ENCODE data around the gene ADRM1. TPM values are rescaled to one million over a fixed set of nuclear protein-coding genes. Genes with fewer than 3 reads are reported as not detected.

ADRM1 gene
- total and polyA plus RNA-seq, 5 donors from 2014 or later = 67.9 to 117 (median 101) TPM

DNA sequence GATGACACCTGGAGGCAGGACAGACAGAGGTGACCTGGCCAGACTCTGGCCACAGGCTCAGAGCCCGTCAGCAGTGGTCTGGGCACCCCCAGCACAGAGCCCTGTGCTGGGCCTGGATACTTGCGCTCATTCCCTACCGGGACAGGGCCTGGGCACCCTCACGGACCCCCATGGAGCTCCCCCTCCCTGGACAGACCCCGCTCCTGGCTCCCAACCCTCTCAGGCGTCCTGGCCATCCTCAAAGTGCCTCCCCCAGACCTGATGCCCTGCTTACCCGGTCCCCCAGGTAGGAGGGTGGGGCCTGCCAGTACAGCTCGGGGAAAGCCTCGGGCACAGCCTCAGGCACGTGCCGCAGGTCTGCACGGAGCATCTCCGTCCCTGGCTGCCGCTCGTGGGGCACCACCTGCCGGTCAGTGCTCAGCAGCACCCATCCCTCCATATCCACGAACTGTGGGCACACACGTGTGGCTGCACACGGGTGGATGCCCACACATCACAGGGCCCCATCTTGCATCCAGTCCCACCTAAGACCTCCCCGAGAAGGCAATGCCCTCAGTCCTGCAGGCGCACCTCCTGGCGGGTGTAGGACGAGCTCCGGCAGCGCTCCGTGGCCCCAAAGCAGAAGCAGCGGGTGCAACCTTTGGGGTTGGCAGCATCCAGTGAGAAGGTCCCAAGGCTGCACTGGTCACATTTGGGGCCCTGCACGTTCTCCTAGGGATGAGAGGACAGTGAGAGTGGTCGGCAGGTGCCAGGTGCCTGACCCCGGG is 24.3 kb downstream of the ADRM1 start:
- H3K9me3 ChIP-seq (ENCODE audit: control insufficient read depth in 2 of 2, low read length in 2 of 2) = no peaks in the 10 kb centered on the region
- Mint-ChIP-seq H3K4me3 (no peak overlapping the region), H3K27me3 (peaks cover 4% of the 10 kb centered on the region), H3K27ac (no peak overlapping the region), H3K4me1 (no peaks in the 10 kb centered on the region), H3K9me3 (no peaks in the 10 kb centered on the region), H3K36me3 (no peaks in the 10 kb centered on the region)
- no peak overlapping the region for H3K4me3 ChIP-seq (ENCODE audit: low read depth, low read length)
- DNase-seq = no peak
- H3K27me3 ChIP-seq (ENCODE audit: control insufficient read depth, insufficient read depth, low read length) = no peaks in the 10 kb centered on the region
- ATAC-seq (ENCODE audit: low read depth in 2 of 2) = no peak
- H3K36me3 ChIP-seq (ENCODE audit: control insufficient read depth, insufficient read depth, low read length) = no peaks in the 10 kb centered on the region
- no peaks in the 10 kb centered on the region for H3K4me1 ChIP-seq (ENCODE audit: control insufficient read depth, insufficient read depth, low read length, poor library complexity, severe bottlenecking)
- H3K27ac ChIP-seq (ENCODE audit: insufficient read depth, low read length, poor library complexity, severe bottlenecking) = no peak overlapping the region

DNA sequence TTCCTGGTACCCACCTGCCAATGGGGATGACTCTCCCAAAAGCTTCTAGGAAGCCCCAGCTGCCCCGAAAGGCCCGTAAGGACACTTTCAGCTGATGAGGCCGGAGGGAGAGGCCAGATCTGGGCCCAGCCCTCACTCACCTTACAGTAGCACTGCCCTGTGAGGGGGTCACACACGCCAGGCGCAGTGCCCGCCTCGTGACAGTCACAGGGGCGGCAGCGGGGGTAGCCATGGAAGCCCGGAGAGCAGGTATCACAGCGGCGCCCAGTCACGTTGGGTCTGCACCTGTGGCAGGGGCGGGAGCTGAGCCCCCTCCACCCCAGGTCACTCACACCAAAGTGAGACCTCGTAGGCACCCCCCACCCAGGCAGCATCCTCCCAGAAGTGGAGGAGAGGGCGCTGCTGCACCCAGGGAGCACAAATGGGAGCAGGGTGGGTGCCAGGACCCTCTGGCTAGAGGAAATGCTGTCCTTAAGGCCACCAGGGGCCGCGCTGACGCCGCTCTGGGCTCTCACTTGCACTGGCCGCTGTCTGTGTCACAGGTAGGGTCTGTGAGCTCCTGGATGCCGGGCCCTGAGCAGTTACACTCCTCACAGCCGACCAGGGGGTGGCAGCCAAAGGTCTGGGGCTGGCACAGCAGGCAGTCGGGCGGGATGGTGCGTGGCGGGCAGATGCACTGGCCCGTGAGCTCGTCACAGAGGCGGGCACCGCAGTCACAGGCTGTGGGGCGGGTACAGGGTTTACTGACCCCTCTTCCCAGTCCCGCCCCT is 25.1 kb downstream of the ADRM1 start:
- DNase-seq = no peak
- H3K4me3 ChIP-seq (ENCODE audit: low read depth, low read length) = no peak overlapping the region
- H3K4me1 ChIP-seq (ENCODE audit: control insufficient read depth, insufficient read depth, low read length, poor library complexity, severe bottlenecking) = no peaks in the 10 kb centered on the region
- no peak for ATAC-seq (ENCODE audit: low read depth in 2 of 2)
- Mint-ChIP-seq H3K36me3 (no peaks in the 10 kb centered on the region), H3K4me3 (no peak overlapping the region), H3K9me3 (no peaks in the 10 kb centered on the region), H3K27me3 (peaks cover 3% of the 10 kb centered on the region), H3K4me1 (no peaks in the 10 kb centered on the region), H3K27ac (no peak overlapping the region)
- H3K9me3 ChIP-seq (ENCODE audit: control insufficient read depth in 2 of 2, low read length in 2 of 2) = no peaks in the 10 kb centered on the region
- no peaks in the 10 kb centered on the region for H3K36me3 ChIP-seq (ENCODE audit: control insufficient read depth, insufficient read depth, low read length)
- H3K27ac ChIP-seq (ENCODE audit: insufficient read depth, low read length, poor library complexity, severe bottlenecking) = no peak overlapping the region
- no peaks in the 10 kb centered on the region for H3K27me3 ChIP-seq (ENCODE audit: control insufficient read depth, insufficient read depth, low read length)

DNA sequence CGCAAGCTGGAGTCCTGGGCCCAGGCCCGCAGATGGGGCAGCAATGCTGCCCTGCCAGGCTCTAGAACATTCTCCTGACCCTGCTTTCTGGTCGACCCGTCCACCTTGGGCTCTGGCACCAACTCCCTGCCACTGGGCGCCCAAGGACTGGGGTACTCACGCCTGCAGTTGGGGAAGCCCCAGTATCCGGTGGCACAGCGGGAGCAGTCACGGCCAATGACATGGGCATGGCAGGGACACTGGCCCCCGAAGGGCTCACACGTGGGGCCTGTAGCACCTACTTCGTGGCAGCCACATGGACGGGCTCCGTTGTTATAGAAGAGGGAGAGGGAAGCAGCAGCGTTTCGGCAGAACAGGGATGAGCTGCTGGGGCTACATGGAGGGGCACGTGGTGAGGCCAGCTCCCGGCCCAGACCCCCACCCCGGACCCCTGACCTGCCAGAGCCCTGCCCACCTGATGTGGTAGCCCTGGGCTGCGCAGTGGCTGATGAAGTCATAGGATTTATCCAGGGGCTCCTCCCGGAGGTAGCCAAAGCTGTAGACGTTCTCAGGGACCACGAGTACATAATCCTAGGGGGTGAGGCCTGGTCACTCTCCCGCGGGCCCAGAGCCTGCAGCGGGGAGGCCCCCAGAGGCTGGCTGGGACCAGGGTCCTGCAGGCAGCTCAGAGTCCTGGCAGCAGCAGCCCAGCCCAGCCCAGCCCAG is 26.0 kb downstream of the ADRM1 start:
- no peak overlapping the region for H3K4me3 Mint-ChIP-seq
- H3K9me3 ChIP-seq (ENCODE audit: control insufficient read depth in 2 of 2, low read length in 2 of 2) = no peaks in the 10 kb centered on the region

DNA sequence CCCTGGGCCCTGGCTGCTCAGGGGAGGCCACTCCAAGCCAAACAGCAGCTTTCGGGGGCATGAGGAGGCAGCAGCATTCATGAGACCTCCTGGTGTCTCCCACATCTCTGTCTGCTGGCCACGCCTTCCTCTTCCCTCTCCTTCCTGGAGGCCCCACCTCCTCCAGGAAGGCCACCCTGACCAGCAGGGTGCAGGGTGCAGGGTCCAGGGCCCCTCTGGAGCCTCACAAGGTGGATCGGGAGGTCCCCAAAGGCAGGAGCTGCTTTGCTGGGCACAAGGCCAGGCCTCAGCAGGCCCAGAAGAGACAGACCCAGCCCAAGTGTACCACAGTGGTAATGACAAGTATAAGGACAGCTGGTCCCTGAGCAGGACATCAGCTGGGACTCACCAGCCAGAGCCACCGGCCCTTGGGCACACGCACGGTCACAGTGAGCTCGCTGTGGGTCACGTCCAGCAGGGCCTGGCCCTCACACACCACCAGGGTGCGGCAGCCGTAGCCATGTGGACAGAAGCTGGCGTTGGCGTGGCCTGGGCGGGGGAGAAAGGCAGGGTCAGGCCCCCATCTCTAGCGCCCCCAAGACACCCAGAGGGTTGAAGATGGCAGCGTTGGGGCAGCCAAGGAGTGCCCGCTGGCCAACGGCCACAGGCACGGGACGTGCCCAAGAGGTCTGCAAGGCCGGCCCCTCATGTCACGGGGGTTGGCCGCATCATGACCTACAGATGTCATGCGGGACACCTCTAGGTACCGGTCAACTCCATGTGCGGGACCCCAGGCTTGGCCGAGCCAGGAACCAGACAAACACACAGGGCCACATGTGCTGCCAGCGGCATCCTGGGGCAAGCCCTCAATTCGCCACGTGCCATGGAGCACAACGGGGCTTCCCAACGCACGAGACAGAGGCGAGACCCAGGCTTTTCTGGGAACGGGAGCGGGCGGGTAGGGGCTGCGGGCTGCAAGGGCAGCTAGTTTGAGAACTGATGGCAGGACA is 26.9 kb downstream of the ADRM1 start:
- H3K4me1 ChIP-seq (ENCODE audit: control insufficient read depth, insufficient read depth, low read length, poor library complexity, severe bottlenecking) = no peaks in the 10 kb centered on the region
- no peaks in the 10 kb centered on the region for H3K27me3 ChIP-seq (ENCODE audit: control insufficient read depth, insufficient read depth, low read length)
- Mint-ChIP-seq H3K4me1 (no peaks in the 10 kb centered on the region), H3K4me3 (no peak overlapping the region), H3K9me3 (no peaks in the 10 kb centered on the region), H3K27ac (no peak overlapping the region), H3K36me3 (no peaks in the 10 kb centered on the region), H3K27me3 (no peaks in the 10 kb centered on the region)
- no peaks in the 10 kb centered on the region for H3K9me3 ChIP-seq (ENCODE audit: control insufficient read depth in 2 of 2, low read length in 2 of 2)
- DNase-seq (no peak), ATAC-seq (ENCODE audit: low read depth in 2 of 2) (no peak)
- H3K4me3 ChIP-seq (ENCODE audit: low read depth, low read length) = no peak overlapping the region
- no peaks in the 10 kb centered on the region for H3K36me3 ChIP-seq (ENCODE audit: control insufficient read depth, insufficient read depth, low read length)
- no peak overlapping the region for H3K27ac ChIP-seq (ENCODE audit: insufficient read depth, low read length, poor library complexity, severe bottlenecking)

More for the DNA sequence above, 26.0 kb downstream of the ADRM1 start:
- Histone ChIP-seq H3K36me3 (ENCODE audit: control insufficient read depth, insufficient read depth, low read length) (no peaks in the 10 kb centered on the region), H3K4me3 (ENCODE audit: low read depth, low read length) (no peak overlapping the region), H3K27me3 (ENCODE audit: control insufficient read depth, insufficient read depth, low read length) (no peaks in the 10 kb centered on the region), H3K27ac (ENCODE audit: insufficient read depth, low read length, poor library complexity, severe bottlenecking) (no peak overlapping the region), H3K4me1 (ENCODE audit: control insufficient read depth, insufficient read depth, low read length, poor library complexity, severe bottlenecking) (no peaks in the 10 kb centered on the region)
- H3K27ac Mint-ChIP-seq = no peak overlapping the region
- no peaks in the 10 kb centered on the region for H3K9me3 Mint-ChIP-seq
- ATAC-seq (ENCODE audit: low read depth in 2 of 2) (no peak), DNase-seq (no peak)
- H3K36me3 Mint-ChIP-seq = no peaks in the 10 kb centered on the region
- no peaks in the 10 kb centered on the region for H3K4me1 Mint-ChIP-seq
- no peaks in the 10 kb centered on the region for H3K27me3 Mint-ChIP-seq

DNA sequence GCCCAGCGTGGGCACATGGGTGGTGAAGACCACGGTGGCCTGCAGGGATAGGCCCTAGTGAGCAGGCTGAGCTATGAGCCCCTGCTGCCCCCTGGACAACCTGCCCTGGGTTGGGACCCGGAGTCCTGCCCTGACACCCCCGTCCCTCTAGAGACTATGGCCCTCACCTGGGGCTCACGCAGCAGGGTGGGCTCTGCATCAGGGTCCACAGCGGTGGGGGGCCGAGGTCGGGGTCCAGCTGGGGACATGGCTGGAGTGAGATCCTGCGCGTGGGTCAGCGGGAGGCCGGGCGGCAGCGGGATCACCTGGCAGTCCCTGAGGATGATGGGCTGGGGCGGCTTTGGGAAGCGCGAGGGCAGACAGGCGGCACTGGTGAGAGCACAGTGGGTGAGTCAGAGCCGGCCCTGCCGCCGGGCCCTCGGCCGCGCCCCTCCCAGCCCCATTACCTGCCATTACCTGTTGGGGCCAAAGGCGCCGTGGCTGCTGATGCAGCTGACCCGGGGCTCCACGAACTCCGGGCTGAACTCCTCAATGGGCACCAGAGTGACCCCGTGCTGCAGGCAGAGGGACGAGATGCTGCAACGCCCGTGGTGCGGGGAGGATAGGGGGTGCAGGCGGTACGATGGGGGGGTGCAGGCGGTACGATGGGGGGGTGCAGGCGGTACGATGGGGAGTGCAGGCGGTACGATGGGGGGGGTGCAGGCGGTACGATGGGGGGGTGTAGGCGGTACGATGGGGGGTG is 27.9 kb downstream of the ADRM1 start:
- Mint-ChIP-seq H3K4me1 (no peaks in the 10 kb centered on the region), H3K36me3 (no peaks in the 10 kb centered on the region), H3K27ac (no peak overlapping the region), H3K9me3 (no peaks in the 10 kb centered on the region), H3K27me3 (no peaks in the 10 kb centered on the region), H3K4me3 (no peak overlapping the region)
- no peaks in the 10 kb centered on the region for H3K9me3 ChIP-seq (ENCODE audit: control insufficient read depth in 2 of 2, low read length in 2 of 2)
- H3K27me3 ChIP-seq (ENCODE audit: control insufficient read depth, insufficient read depth, low read length) = no peaks in the 10 kb centered on the region
- H3K36me3 ChIP-seq (ENCODE audit: control insufficient read depth, insufficient read depth, low read length) = no peaks in the 10 kb centered on the region
- DNase-seq = no peak
- ATAC-seq (ENCODE audit: low read depth in 2 of 2) = no peak
- no peaks in the 10 kb centered on the region for H3K4me1 ChIP-seq (ENCODE audit: control insufficient read depth, insufficient read depth, low read length, poor library complexity, severe bottlenecking)
- no peak overlapping the region for H3K27ac ChIP-seq (ENCODE audit: insufficient read depth, low read length, poor library complexity, severe bottlenecking)
- no peak overlapping the region for H3K4me3 ChIP-seq (ENCODE audit: low read depth, low read length)

DNA sequence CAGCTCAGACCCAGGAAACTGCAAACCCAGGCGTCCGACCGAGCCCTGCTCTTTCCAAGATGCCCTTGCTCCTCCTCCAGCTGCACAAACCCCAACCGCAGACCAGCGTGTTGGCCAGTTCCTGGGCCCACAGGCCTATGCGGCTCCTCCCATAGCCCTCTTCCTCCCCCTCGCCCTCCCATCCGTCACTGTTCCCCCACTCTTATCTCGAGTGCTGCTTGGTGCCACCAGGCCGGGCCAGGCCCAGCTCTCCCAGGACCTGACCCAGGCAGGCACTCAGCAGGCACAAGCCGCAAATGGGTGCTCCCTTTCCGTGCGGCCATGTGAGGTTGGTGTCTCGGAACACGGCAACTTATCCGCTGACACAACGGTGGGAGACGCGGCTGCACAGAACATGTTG is 28.6 kb downstream of the ADRM1 start:
- no peak overlapping the region for H3K27ac ChIP-seq (ENCODE audit: insufficient read depth, low read length, poor library complexity, severe bottlenecking)
- no peaks in the 10 kb centered on the region for H3K9me3 Mint-ChIP-seq

More for the DNA sequence above, 28.6 kb downstream of the ADRM1 start:
- Histone ChIP-seq H3K36me3 (ENCODE audit: control insufficient read depth, insufficient read depth, low read length) (no peaks in the 10 kb centered on the region), H3K4me1 (ENCODE audit: control insufficient read depth, insufficient read depth, low read length, poor library complexity, severe bottlenecking) (no peaks in the 10 kb centered on the region), H3K27me3 (ENCODE audit: control insufficient read depth, insufficient read depth, low read length) (no peaks in the 10 kb centered on the region), H3K9me3 (ENCODE audit: control insufficient read depth in 2 of 2, low read length in 2 of 2) (no peaks in the 10 kb centered on the region), H3K4me3 (ENCODE audit: low read depth, low read length) (no peak overlapping the region)
- Mint-ChIP-seq H3K4me3 (no peak overlapping the region), H3K36me3 (no peaks in the 10 kb centered on the region), H3K27ac (no peak overlapping the region), H3K4me1 (no peaks in the 10 kb centered on the region), H3K27me3 (peaks cover 3% of the 10 kb centered on the region)
- ATAC-seq (ENCODE audit: low read depth in 2 of 2) (no peak), DNase-seq (no peak)

Measured in CD4-positive, CD25-positive, alpha-beta regulatory T cell (primary cell).